Superior temporal gyrus (tissue), 1 donor: ENCODE results near the gene PSMA5.

ENCODE experiments used
- DNase-seq: peaks from one replicate; pipeline ENCODE4 v3.0.0-alpha.2; 2016; ENCODE audit errors: extremely low spot score

Gene PSMA5

DNA sequence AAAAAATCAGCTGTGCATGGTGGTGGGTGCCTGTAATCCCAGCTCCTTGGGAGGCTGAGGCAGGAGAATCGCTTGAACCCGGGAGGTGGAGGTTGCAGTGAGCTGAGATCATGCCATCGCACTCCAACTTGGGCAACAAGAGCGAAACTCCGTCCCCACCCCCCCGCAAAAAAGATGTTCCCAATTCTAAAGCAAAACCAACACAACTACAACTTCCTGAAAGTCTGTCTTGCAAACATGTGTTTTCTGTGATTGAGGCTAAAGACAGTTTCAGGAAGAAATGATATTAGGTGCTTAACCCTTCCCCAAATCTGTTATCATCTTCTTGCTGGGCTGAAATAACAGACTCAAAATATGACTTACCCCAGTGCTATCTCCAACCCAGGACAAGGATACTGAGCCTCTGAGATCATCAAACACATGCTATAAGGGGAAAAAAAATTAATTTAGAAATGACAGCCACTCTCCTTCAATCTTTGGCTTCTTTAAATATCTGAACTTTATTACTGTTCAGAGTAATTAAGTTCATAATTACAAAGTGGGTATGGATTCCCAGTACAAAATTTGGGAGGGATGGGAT, 57.0 kb downstream of the PSMA5 start:
- no peak for DNase-seq

GRCh38 chr1:109368464-109368863, 57.8 kb downstream of the PSMA5 start:
- DNase-seq, result no peak

GRCh38 chr1:109367626-109368025, 58.6 kb downstream of the PSMA5 start:
- no peak for DNase-seq

- DNase-seq, result no peak
These were observed 60.5 kb downstream of the PSMA5 start for GRCh38 chr1:109365642-109366204.

DNA sequence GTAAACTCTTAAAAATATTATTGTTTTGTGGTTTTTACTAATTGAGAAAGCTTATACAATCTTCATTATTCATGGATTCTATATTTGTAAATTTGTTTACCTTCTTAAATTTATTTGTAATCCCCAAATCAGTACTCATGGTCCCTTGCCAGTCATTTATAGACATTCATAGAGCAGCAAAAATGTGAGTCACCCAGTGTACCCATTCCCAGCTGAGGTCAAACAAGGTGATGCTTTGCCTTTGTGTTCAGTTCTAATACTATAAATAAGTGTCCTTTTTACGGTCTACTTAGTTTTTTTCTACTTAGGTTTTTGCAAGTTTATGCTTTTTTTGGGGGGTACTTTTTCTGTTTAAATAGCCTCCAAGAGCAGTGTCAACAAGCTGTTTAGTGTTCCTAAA, 64.6 kb downstream of the PSMA5 start:
- DNase-seq, result no peak

GRCh38 chr1:109361069-109361468, 65.2 kb downstream of the PSMA5 start:
- no peak for DNase-seq

DNA sequence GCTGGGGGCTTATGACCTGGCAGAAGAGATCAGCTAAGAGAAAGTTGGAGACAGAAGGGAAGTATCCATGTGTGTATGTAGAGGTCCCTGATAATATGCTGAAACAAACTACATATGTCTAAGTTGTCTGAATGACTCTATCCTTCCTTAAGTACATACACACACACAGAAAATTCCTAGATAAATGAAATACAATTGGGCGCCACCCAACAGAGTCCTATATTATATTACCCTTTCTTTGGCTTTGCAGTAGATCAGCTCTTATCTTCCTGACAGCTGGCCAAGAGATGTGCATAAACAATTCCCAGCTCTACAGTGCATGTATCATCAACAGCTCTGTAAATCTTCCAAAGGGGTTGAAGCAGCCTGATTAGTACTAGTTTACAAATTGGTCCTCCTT, 68.6 kb downstream of the PSMA5 start:
- no peak for DNase-seq

DNA sequence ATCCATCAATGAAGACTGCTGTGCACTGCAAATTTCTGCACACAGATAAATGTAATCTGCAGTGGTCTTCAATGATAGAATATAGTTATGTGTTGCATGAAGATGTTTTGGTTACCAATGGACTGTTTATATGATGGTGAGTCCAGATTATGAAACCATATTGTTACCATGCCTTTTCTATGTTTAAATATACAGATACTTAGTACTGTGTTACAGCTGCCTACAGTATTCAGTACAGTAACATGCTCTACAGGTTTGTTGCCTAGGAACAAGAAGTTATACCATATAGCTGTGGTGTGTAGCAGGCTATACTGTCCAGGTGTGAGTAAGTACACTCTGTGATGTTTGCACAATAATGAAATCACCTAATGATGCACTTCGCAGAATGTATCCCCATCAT, 69.3 kb downstream of the PSMA5 start:
- DNase-seq, result no peak

GRCh38 chr1:109356505-109356904, 69.7 kb downstream of the PSMA5 start:
- DNase-seq, result no peak

DNA sequence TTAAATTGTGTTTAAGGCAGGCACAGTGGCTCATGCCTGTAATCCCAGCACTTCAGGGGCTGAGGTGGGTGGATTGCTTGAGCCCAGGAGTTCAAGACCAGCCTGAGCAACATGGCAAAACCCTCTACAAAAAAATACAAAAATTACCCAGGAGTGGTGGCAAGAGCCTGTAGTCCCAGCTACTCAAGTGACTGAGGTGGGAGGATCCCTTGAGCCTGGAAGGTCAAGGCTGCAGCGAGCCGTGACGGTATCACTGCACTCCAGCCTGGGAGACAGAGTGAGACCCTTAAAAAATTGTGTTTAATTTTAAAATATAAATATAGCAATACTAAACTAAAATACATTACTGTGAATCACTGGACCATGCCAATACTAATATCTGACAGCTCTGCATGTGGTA, 71.3 kb downstream of the PSMA5 start:
- no peak for DNase-seq

GRCh38 chr1:109351457-109351856, 74.8 kb downstream of the PSMA5 start:
- DNase-seq, result no peak

DNA sequence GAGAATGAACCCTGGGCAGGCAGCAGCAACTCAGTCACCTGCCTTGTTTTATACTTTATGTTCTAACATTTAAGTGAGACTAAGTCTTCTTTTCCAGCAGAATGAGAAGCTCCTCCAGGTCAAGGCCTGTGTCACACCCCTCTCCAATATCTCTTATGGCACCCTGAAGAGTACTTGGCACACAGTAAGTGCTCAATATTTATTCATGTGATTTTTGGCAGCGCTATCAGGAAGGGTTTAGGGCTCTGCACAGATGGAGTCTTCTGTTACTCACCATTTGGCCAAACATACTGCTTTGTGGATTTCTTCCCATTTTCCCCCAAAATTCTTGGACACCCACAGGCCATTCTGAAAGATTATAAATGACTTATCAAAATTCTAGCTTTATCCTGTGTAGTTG, 75.6 kb downstream of the PSMA5 start:
- DNase-seq, result no peak

GRCh38 chr1:109350182-109350581, 76.1 kb downstream of the PSMA5 start:
- DNase-seq, result no peak
